ENCODE data around the gene LRRC45. TPM values are rescaled to one million over a fixed set of nuclear protein-coding genes. Genes with fewer than 3 reads are reported as not detected.

The LRRC45 gene
- total RNA-seq, 3 donors from 2014 or later (not counting 1 experiment from before 2014, with no cell fraction given), result 15.9 to 21.6 (median 16.8) TPM

DNA sequence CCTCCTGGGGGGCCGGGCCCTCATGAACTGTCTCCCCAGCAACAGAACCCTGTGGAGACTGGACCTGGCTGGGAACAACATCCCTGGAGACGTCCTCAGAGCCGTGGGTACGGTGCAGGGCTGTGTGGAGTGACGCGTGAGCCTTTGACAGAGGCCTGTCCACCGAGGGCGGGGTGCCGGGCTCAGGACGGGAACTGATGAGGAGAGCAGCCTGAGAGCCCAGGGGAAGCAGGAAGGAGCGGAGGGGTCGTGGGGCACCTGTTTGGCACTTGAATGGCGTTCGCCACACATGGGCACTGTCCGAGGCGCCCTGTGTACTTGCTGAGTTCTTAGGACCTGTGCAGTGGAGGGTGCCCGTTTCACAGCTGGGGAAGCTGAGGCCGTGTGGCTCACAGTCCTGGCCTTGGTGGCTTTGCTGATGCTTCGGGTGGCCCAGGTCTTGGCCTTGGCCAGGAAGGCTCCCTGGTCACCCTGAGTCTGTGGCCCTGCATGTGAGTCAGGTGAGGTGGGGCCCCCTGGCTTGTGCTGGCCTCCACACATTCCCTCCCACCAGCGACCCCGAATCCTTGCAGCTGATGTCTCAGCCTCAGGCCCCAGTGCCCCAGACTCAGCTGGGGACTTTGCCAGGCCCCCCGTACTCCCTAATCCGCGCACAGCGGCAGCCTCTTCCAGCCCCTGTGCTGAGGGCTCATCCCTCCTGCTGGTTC lies 2.4 kb downstream of the LRRC45 start:
- H3K27me3 Mint-ChIP-seq (ENCODE audit: low read depth in 2 of 2), result peaks cover 0 to 6% of the 10 kb centered on the region in 2 donors
- DNase-seq (no peak), ATAC-seq (no peak)
- no peaks in the 10 kb centered on the region for H3K36me3 Mint-ChIP-seq
- Histone ChIP-seq H3K4me3 (ENCODE audit: low read length) (no peak overlapping the region), H3K27ac (ENCODE audit: low read length) (no peak overlapping the region), H3K4me1 (ENCODE audit: control insufficient read depth, insufficient read depth, low read length) (peaks cover 40% of the 10 kb centered on the region), H3K9me3 (ENCODE audit: control insufficient read depth, insufficient read depth, low read length) (no peaks in the 10 kb centered on the region), H3K27me3 (ENCODE audit: control insufficient read depth, insufficient read depth, low read length) (peaks cover 4% of the 10 kb centered on the region), H3K36me3 (ENCODE audit: control insufficient read depth, insufficient read depth, low read length) (no peaks in the 10 kb centered on the region)
- intact Hi-C loops (cut with micrococcal nuclease), result no loop called here
- no peak overlapping the region for H3K27ac Mint-ChIP-seq
- H3K9me3 Mint-ChIP-seq, result no peaks in the 10 kb centered on the region
- 97% methylated on average over 25 of the region's 25 CpGs for WGBS (ENCODE audit: insufficient coverage)
- H3K4me3 Mint-ChIP-seq, result no peak overlapping the region
- TF ChIP-seq, protein P1, sequence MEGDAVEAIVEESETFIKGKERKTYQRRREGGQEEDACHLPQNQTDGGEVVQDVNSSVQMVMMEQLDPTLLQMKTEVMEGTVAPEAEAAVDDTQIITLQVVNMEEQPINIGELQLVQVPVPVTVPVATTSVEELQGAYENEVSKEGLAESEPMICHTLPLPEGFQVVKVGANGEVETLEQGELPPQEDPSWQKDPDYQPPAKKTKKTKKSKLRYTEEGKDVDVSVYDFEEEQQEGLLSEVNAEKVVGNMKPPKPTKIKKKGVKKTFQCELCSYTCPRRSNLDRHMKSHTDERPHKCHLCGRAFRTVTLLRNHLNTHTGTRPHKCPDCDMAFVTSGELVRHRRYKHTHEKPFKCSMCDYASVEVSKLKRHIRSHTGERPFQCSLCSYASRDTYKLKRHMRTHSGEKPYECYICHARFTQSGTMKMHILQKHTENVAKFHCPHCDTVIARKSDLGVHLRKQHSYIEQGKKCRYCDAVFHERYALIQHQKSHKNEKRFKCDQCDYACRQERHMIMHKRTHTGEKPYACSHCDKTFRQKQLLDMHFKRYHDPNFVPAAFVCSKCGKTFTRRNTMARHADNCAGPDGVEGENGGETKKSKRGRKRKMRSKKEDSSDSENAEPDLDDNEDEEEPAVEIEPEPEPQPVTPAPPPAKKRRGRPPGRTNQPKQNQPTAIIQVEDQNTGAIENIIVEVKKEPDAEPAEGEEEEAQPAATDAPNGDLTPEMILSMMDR (IDR thresholded peaks at IDR 0.05), result no peak
- peaks cover 7 to 37% of the 10 kb centered on the region in 2 donors for H3K4me1 Mint-ChIP-seq

DNA sequence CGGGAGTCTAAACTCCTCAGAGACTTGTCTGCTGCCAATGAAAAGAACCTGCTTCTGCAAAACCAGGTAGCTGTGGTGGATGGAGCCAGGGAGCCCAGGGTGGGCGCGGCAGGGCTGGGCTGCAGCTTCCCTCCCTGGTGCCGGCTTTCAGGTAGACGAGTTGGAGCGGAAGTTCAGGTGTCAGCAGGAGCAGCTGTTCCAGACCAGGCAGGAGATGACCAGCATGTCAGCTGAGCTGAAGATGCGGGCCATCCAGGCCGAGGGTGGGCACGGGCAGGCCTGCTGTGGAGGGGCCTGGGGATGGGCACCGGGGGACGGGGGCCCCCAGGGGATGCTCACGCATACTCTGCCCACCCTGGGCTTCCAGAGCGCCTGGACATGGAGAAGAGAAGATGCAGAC lies 5.1 kb downstream of the LRRC45 start:
- TF ChIP-seq, protein P1 (IDR thresholded peaks at IDR 0.05), result no peak
- no peaks in the 10 kb centered on the region for H3K36me3 ChIP-seq (ENCODE audit: control insufficient read depth, insufficient read depth, low read length)
- WGBS (ENCODE audit: insufficient coverage), result 97% methylated on average over 13 of the region's 13 CpGs
- H3K4me3 Mint-ChIP-seq, result no peak overlapping the region
- H3K27ac ChIP-seq (ENCODE audit: low read length), result no peak overlapping the region
- H3K4me3 ChIP-seq (ENCODE audit: low read length), result no peak overlapping the region
- H3K4me1 ChIP-seq (ENCODE audit: control insufficient read depth, insufficient read depth, low read length), result peaks cover 36% of the 10 kb centered on the region
- no peaks in the 10 kb centered on the region for H3K36me3 Mint-ChIP-seq
- H3K9me3 Mint-ChIP-seq, result no peaks in the 10 kb centered on the region
- H3K4me1 Mint-ChIP-seq, result peaks cover 7 to 20% of the 10 kb centered on the region in 2 donors
- H3K27me3 ChIP-seq (ENCODE audit: control insufficient read depth, insufficient read depth, low read length), result peaks cover 6% of the 10 kb centered on the region
- H3K27me3 Mint-ChIP-seq (ENCODE audit: low read depth in 2 of 2), result peaks cover 0 to 6% of the 10 kb centered on the region in 2 donors
- ATAC-seq (no peak), DNase-seq (no peak)
- H3K9me3 ChIP-seq (ENCODE audit: control insufficient read depth, insufficient read depth, low read length), result no peaks in the 10 kb centered on the region
- H3K27ac Mint-ChIP-seq, result no peak overlapping the region
- intact Hi-C loops (cut with micrococcal nuclease), result no loop called here

DNA sequence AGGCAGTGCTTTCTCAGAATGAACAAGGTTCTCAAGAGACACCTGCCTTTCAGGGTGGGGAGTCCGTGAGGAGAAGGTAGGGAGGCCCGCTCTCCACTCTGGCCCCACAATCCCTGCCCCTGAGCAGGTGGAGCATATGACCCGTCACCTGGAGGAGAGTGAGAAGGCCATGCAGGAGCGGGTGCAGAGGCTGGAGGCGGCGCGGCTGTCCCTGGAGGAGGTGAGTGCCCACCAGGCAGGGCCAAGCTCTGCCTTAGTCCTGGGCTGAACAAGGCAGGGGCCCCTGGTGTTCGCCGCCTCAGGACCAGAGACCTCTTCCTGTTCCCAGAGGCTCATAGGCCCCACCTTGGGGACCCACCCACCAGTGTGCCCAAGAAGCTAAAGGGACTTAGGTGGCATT lies 5.9 kb downstream of the LRRC45 start:
- Histone ChIP-seq H3K4me3 (ENCODE audit: low read length) (no peak overlapping the region), H3K27me3 (ENCODE audit: control insufficient read depth, insufficient read depth, low read length) (peaks cover 6% of the 10 kb centered on the region), H3K4me1 (ENCODE audit: control insufficient read depth, insufficient read depth, low read length) (peaks cover 31% of the 10 kb centered on the region), H3K9me3 (ENCODE audit: control insufficient read depth, insufficient read depth, low read length) (no peaks in the 10 kb centered on the region), H3K36me3 (ENCODE audit: control insufficient read depth, insufficient read depth, low read length) (no peaks in the 10 kb centered on the region), H3K27ac (ENCODE audit: low read length) (no peak overlapping the region)
- ATAC-seq (no peak), DNase-seq (no peak)
- Mint-ChIP-seq H3K9me3 (no peaks in the 10 kb centered on the region), H3K36me3 (no peaks in the 10 kb centered on the region), H3K27ac (no peak overlapping the region), H3K4me3 (peak overlapping the region; percentile 65), H3K4me1 (peaks cover 2 to 15% of the 10 kb centered on the region in 2 donors), H3K27me3 (ENCODE audit: low read depth in 2 of 2) (peaks cover 0 to 6% of the 10 kb centered on the region in 2 donors)
- intact Hi-C loops (cut with micrococcal nuclease), result no loop called here
- TF ChIP-seq, protein P1 (IDR thresholded peaks at IDR 0.05), result no peak
- 97% methylated on average over 9 of the region's 9 CpGs for WGBS (ENCODE audit: insufficient coverage)

DNA sequence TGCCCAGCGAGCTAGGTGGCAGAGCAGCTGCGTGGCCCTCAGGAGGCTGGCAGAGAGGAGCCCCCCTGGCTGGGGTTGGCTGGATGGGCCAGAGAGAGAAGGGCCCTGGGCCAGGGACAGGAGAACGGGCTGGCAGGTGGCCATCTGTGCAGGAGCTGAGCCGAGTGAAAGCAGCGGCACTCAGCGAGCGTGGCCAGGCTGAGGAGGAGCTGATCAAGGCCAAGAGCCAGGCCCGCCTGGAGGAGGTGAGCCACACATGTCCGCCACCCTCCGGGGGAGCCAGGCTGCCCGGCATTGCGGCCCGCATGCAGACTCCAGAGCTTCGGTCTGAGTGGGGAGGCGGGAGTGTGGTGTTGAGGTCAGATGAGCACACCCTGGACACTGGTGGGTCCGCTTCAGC lies 6.3 kb downstream of the LRRC45 start:
- Mint-ChIP-seq H3K36me3 (no peaks in the 10 kb centered on the region), H3K4me3 (peak overlapping the region; percentile 65), H3K4me1 (peaks cover 0 to 11% of the 10 kb centered on the region in 2 donors), H3K27me3 (ENCODE audit: low read depth in 2 of 2) (peaks cover 0 to 6% of the 10 kb centered on the region in 2 donors), H3K27ac (no peak overlapping the region), H3K9me3 (no peaks in the 10 kb centered on the region)
- TF ChIP-seq, protein P1 (IDR thresholded peaks at IDR 0.05), result no peak
- peaks cover 6% of the 10 kb centered on the region for H3K27me3 ChIP-seq (ENCODE audit: control insufficient read depth, insufficient read depth, low read length)
- ATAC-seq (no peak), DNase-seq (no peak)
- no peaks in the 10 kb centered on the region for H3K9me3 ChIP-seq (ENCODE audit: control insufficient read depth, insufficient read depth, low read length)
- WGBS (ENCODE audit: insufficient coverage), result 97% methylated on average over 16 of the region's 16 CpGs
- intact Hi-C loops (cut with micrococcal nuclease), result no loop called here
- H3K4me3 ChIP-seq (ENCODE audit: low read length), result no peak overlapping the region
- H3K27ac ChIP-seq (ENCODE audit: low read length), result no peak overlapping the region
- H3K4me1 ChIP-seq (ENCODE audit: control insufficient read depth, insufficient read depth, low read length), result peaks cover 26% of the 10 kb centered on the region
- no peaks in the 10 kb centered on the region for H3K36me3 ChIP-seq (ENCODE audit: control insufficient read depth, insufficient read depth, low read length)

All from natural killer cell (primary cell).